ENCODE results near the gene BRD3OS.

Gene BRD3OS

GRCh38 chr9:134026981-134027380 is 1.7 kb downstream of the BRD3OS start:
- DNase-seq (ENCODE audit: low read depth) = no peak
- no peak overlapping the region for H3K4me3 ChIP-seq (ENCODE audit: low read length)
- TF ChIP-seq, protein P1, sequence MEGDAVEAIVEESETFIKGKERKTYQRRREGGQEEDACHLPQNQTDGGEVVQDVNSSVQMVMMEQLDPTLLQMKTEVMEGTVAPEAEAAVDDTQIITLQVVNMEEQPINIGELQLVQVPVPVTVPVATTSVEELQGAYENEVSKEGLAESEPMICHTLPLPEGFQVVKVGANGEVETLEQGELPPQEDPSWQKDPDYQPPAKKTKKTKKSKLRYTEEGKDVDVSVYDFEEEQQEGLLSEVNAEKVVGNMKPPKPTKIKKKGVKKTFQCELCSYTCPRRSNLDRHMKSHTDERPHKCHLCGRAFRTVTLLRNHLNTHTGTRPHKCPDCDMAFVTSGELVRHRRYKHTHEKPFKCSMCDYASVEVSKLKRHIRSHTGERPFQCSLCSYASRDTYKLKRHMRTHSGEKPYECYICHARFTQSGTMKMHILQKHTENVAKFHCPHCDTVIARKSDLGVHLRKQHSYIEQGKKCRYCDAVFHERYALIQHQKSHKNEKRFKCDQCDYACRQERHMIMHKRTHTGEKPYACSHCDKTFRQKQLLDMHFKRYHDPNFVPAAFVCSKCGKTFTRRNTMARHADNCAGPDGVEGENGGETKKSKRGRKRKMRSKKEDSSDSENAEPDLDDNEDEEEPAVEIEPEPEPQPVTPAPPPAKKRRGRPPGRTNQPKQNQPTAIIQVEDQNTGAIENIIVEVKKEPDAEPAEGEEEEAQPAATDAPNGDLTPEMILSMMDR (IDR thresholded peaks at IDR 0.05; ENCODE audit: insufficient read depth, low read depth, low read length, missing control alignments) = no peak

DNA sequence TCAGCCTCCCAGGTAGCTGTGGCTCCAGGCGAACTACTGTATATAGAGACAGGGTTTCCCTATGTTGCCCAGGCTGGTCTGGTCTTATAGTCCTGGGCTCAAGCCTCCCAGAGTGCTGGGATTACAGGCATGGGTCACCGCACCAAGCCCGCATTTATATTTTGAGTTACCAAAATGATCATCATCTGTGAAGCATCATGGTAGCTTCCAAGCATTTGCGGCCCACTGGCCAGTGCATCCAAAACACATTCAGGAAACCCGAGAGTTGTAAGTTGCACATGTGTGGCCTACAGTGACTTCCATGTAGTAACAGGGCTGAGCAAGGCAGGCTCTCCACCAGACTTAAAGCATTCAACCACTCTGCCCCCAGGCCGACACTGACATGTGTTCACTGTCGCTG is 2.3 kb downstream of the BRD3OS start:
- DNase-seq (ENCODE audit: low read depth) = no peak
- TF ChIP-seq, protein P1 (IDR thresholded peaks at IDR 0.05; ENCODE audit: insufficient read depth, low read depth, low read length, missing control alignments) = no peak
- no peak overlapping the region for H3K4me3 ChIP-seq (ENCODE audit: low read length)

DNA sequence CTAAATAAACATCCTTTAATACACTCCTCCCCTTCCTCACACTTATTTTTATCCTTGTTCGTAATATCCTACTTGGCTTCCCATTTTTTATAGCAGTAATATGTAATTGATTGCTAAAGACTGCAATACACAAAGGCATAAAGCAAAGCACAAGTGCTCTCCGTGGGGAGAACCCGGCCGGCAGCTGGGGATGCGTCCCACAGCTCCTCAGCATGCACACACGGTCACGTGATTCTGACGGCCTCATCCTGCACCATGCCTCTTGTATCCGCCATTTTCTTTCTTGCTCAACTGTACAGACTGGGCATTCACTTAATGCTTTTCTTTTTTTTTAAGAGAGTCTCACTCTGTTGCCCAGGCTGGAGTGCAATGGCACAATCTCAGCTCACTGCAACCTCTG is 2.8 kb downstream of the BRD3OS start:
- TF ChIP-seq, protein P1 (IDR thresholded peaks at IDR 0.05; ENCODE audit: insufficient read depth, low read depth, low read length, missing control alignments) = no peak
- no peak overlapping the region for H3K4me3 ChIP-seq (ENCODE audit: low read length)
- no peak for DNase-seq (ENCODE audit: low read depth)

GRCh38 chr9:134028575-134029247 is 3.4 kb downstream of the BRD3OS start:
- TF ChIP-seq, protein P1 (IDR thresholded peaks at IDR 0.05; ENCODE audit: insufficient read depth, low read depth, low read length, missing control alignments) = no peak
- no peak overlapping the region for H3K4me3 ChIP-seq (ENCODE audit: low read length)
- DNase-seq (ENCODE audit: low read depth) = no peak

DNA sequence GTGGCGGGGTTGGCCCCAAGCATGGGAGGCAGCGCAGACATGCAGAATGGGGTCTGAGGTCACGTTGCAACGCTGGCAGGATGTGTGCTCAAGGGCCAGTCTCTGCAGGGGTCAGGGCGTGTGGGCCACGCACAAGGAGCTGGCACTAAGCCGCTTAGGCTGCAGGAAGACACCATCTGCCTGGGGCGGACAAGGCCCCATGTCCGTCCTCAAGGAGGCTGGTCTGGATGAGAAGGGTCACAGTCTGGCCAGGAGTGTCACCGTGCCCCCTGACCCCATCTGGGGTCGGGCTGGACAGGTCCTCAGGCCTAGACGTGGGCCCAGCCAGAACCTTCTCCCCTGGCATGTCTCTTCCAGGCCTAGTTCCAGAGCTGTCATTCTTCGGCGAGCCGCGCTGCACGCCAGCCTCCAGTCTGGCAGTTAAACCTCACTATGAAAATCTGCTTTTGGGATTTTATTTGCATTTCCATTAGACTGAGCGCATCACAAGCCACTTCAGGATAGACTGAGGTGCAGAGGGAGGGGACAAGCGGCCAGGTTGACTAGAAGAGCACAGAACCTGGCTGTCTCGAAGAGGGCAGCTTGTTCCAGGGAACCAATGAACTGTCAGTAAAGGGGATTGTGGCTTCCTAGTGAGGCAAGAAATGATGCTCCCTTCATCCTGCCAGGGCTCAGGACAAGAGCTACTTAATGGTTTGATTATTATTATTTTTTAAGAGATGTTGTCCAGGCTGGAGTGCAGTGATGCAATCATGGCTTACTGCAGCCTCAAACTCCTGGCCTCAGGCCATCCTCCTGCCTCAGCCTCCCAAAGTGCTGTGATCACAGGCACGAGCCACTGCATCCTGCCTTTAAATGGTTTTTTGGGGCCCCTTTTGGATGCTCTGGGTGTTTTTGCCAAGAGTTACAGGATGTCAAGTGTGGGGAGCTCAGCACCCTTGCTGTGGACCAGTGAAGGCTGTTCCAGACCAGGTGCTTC is 4.3 kb downstream of the BRD3OS start:
- TF ChIP-seq, protein P1 (IDR thresholded peaks at IDR 0.05; ENCODE audit: insufficient read depth, low read depth, low read length, missing control alignments) = no peak
- no peak overlapping the region for H3K4me3 ChIP-seq (ENCODE audit: low read length)
- DNase-seq (ENCODE audit: low read depth) = no peak

GRCh38 chr9:134030821-134031470 is 5.7 kb downstream of the BRD3OS start:
- no peak for DNase-seq (ENCODE audit: low read depth)
- TF ChIP-seq, protein P1 (IDR thresholded peaks at IDR 0.05; ENCODE audit: insufficient read depth, low read depth, low read length, missing control alignments) = no peak
- no peak overlapping the region for H3K4me3 ChIP-seq (ENCODE audit: low read length)

Measured in epithelial cell of esophagus (primary cell).